ENCODE data around the gene CRYGN. TPM values are rescaled to one million over a fixed set of nuclear protein-coding genes. Genes with fewer than 3 reads are reported as not detected.

Gene CRYGN
- polyA plus RNA-seq, 1 donor (not counting 4 experiments of a cell fraction or from before 2014, with no cell fraction given): not detected

GRCh38 chr7:151483711-151483983 is 43.7 kb upstream of the CRYGN start:
- Histone ChIP-seq H4K20me1 (ENCODE audit: control insufficient read depth, extremely low read depth, insufficient read depth, low read length) (no peaks in the 10 kb centered on the region), H3K9me1 (ENCODE audit: control insufficient read depth, extremely low read depth, insufficient read depth, low read length) (no peaks in the 10 kb centered on the region), H3K36me3 (ENCODE audit: control insufficient read depth in 2 of 2, extremely low read depth in 1 of 2, insufficient read depth in 2 of 2, low read length in 2 of 2) (peaks cover 11 to 28% of the 10 kb centered on the region in 2 experiments), H2AFZ (ENCODE audit: control insufficient read depth, low read length) (no peak overlapping the region), H3K9me3 (ENCODE audit: control insufficient read depth, low read depth, low read length) (no peaks in the 10 kb centered on the region), H3K9ac (ENCODE audit: control insufficient read depth, extremely low read depth, insufficient read depth, low read length) (no peak overlapping the region), H3K27me3 (ENCODE audit: control insufficient read depth, extremely low read depth, insufficient read depth, low read length) (no peaks in the 10 kb centered on the region), H3K79me2 (ENCODE audit: control insufficient read depth, insufficient read depth, low read length) (peaks cover 69% of the 10 kb centered on the region), H3K4me3 (ENCODE audit: control insufficient read depth in 2 of 3, extremely low read depth in 1 of 3, insufficient read depth in 2 of 3, low read depth in 1 of 3, low read length in 3 of 3) (no peak overlapping the region), H3K4me2 (ENCODE audit: control insufficient read depth, extremely low read depth, insufficient read depth, low read depth, low read length) (no peak overlapping the region), H3K4me1 (ENCODE audit: control insufficient read depth, extremely low read depth, insufficient read depth, low read length) (peaks cover 18% of the 10 kb centered on the region), H3K27ac (ENCODE audit: control insufficient read depth, insufficient read depth, low read length) (no peak overlapping the region)
- DNase-seq (ENCODE audit: low read depth, low spot score): no peak
- FAIRE-seq: no peak
- TF ChIP-seq CTCF (optimal IDR thresholded peaks at IDR 0.05 in 1 of 3, IDR thresholded peaks at IDR 0.05 in 1 of 3, conservative IDR thresholded peaks at IDR 0.05 in 1 of 3; ENCODE audit: extremely low read depth in 1 of 3, insufficient read depth in 2 of 3, low read length in 3 of 3) (no peak), EZH2 (IDR thresholded peaks at IDR 0.05; ENCODE audit: low read length) (no peak)
- dilution Hi-C loops (cut with MboI; ENCODE audit: extremely low pct_ligation_motif_present, low sequenced_read_pairs): no loop called here

GRCh38 chr7:151482883-151483710 is 43.2 kb upstream of the CRYGN start:
- Histone ChIP-seq H3K9me3 (ENCODE audit: control insufficient read depth, low read depth, low read length) (no peaks in the 10 kb centered on the region), H3K27ac (ENCODE audit: control insufficient read depth, insufficient read depth, low read length) (no peak overlapping the region), H3K4me2 (ENCODE audit: control insufficient read depth, extremely low read depth, insufficient read depth, low read depth, low read length) (no peak overlapping the region), H3K4me1 (ENCODE audit: control insufficient read depth, extremely low read depth, insufficient read depth, low read length) (peaks cover 18% of the 10 kb centered on the region), H2AFZ (ENCODE audit: control insufficient read depth, low read length) (no peak overlapping the region), H3K9me1 (ENCODE audit: control insufficient read depth, extremely low read depth, insufficient read depth, low read length) (no peaks in the 10 kb centered on the region), H3K9ac (ENCODE audit: control insufficient read depth, extremely low read depth, insufficient read depth, low read length) (no peak overlapping the region), H3K27me3 (ENCODE audit: control insufficient read depth, extremely low read depth, insufficient read depth, low read length) (no peaks in the 10 kb centered on the region), H3K4me3 (ENCODE audit: control insufficient read depth in 2 of 3, extremely low read depth in 1 of 3, insufficient read depth in 2 of 3, low read depth in 1 of 3, low read length in 3 of 3) (no peak overlapping the region), H3K36me3 (ENCODE audit: control insufficient read depth in 2 of 2, extremely low read depth in 1 of 2, insufficient read depth in 2 of 2, low read length in 2 of 2) (peaks cover 13 to 28% of the 10 kb centered on the region in 2 experiments), H3K79me2 (ENCODE audit: control insufficient read depth, insufficient read depth, low read length) (peaks cover 73% of the 10 kb centered on the region), H4K20me1 (ENCODE audit: control insufficient read depth, extremely low read depth, insufficient read depth, low read length) (no peaks in the 10 kb centered on the region)
- FAIRE-seq (no peak), DNase-seq (ENCODE audit: low read depth, low spot score) (no peak)
- TF ChIP-seq CTCF (optimal IDR thresholded peaks at IDR 0.05 in 1 of 3, IDR thresholded peaks at IDR 0.05 in 1 of 3, conservative IDR thresholded peaks at IDR 0.05 in 1 of 3; ENCODE audit: extremely low read depth in 1 of 3, insufficient read depth in 2 of 3, low read length in 3 of 3) (no peak), EZH2 (IDR thresholded peaks at IDR 0.05; ENCODE audit: low read length) (no peak)
- dilution Hi-C loops (cut with MboI; ENCODE audit: extremely low pct_ligation_motif_present, low sequenced_read_pairs): no loop called here

Measured in keratinocyte (primary cell).